ENCODE results near the gene PKD1.

PKD1 gene

GRCh38 chr16:2081201-2082084, 54.3 kb downstream of the PKD1 start:
- TF ChIP-seq, protein P1, sequence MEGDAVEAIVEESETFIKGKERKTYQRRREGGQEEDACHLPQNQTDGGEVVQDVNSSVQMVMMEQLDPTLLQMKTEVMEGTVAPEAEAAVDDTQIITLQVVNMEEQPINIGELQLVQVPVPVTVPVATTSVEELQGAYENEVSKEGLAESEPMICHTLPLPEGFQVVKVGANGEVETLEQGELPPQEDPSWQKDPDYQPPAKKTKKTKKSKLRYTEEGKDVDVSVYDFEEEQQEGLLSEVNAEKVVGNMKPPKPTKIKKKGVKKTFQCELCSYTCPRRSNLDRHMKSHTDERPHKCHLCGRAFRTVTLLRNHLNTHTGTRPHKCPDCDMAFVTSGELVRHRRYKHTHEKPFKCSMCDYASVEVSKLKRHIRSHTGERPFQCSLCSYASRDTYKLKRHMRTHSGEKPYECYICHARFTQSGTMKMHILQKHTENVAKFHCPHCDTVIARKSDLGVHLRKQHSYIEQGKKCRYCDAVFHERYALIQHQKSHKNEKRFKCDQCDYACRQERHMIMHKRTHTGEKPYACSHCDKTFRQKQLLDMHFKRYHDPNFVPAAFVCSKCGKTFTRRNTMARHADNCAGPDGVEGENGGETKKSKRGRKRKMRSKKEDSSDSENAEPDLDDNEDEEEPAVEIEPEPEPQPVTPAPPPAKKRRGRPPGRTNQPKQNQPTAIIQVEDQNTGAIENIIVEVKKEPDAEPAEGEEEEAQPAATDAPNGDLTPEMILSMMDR (IDR thresholded peaks at IDR 0.05; ENCODE audit: low read depth, low read length) = no peak
- peak; percentile 22 to 26 for DNase-seq (ENCODE audit: low read depth in 2 of 2)
- H3K4me3 ChIP-seq (replicated peaks in 1 of 2; ENCODE audit: low read depth in 2 of 2, low read length in 2 of 2) = no peak overlapping the region

DNA sequence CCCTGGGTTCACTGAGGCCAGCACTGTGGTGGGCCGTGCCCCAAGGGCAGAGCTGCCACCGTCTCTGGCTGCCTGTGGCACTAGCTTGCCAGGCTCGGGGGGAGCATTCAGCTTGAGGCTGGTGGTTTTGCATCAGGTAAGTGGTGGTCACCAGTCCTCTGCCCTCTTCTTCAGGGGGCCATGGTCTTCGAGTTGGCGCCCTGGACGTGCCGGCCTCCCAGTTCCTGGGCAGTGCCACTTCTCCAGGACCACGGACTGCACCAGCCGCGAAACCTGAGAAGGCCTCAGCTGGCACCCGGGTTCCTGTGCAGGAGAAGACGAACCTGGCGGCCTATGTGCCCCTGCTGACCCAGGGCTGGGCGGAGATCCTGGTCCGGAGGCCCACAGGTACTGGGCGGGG, 55.7 kb downstream of the PKD1 start:
- H3K4me3 ChIP-seq (replicated peaks in 1 of 2; ENCODE audit: low read depth in 2 of 2, low read length in 2 of 2) = no peak overlapping the region
- TF ChIP-seq, protein P1 (IDR thresholded peaks at IDR 0.05; ENCODE audit: low read depth, low read length) = no peak
- DNase-seq (ENCODE audit: low read depth in 2 of 2) = no peak

DNA sequence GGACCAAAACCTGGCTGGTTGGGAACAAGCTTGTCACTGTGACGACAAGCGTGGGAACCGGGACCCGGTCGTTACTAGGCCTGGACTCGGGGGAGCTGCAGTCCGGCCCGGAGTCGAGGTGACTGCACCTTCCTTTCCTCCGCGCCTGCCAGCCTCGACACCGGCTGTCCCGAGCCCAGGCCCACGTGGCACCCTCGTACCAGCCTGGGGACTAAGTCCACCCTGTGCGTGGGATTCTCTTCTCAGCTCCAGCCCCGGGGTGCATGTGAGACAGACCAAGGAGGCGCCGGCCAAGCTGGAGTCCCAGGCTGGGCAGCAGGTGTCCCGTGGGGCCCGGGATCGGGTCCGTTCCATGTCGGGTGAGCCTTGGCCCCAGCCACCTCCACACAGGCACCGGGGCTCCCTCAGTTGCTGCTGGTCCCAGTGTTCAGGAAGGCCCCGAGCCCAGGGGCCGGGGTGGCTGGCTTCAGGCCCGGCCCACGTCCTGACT, 56.3 kb downstream of the PKD1 start:
- TF ChIP-seq, protein P1 (IDR thresholded peaks at IDR 0.05; ENCODE audit: low read depth, low read length) = no peak
- DNase-seq (ENCODE audit: low read depth in 2 of 2) = no peak
- H3K4me3 ChIP-seq (replicated peaks in 1 of 2; ENCODE audit: low read depth in 2 of 2, low read length in 2 of 2) = no peak overlapping the region

GRCh38 chr16:2078691-2079090, 57.0 kb downstream of the PKD1 start:
- DNase-seq (ENCODE audit: low read depth in 2 of 2) = no peak
- H3K4me3 ChIP-seq (replicated peaks in 1 of 2; ENCODE audit: low read depth in 2 of 2, low read length in 2 of 2) = no peak overlapping the region
- TF ChIP-seq, protein P1 (IDR thresholded peaks at IDR 0.05; ENCODE audit: low read depth, low read length) = no peak

- no peak overlapping the region for H3K4me3 ChIP-seq (replicated peaks in 1 of 2; ENCODE audit: low read depth in 2 of 2, low read length in 2 of 2)
- no peak for DNase-seq (ENCODE audit: low read depth in 2 of 2)
- TF ChIP-seq, protein P1 (IDR thresholded peaks at IDR 0.05; ENCODE audit: low read depth, low read length) = no peak
These were observed 57.6 kb downstream of the PKD1 start for GRCh38 chr16:2078096-2078495.

DNA sequence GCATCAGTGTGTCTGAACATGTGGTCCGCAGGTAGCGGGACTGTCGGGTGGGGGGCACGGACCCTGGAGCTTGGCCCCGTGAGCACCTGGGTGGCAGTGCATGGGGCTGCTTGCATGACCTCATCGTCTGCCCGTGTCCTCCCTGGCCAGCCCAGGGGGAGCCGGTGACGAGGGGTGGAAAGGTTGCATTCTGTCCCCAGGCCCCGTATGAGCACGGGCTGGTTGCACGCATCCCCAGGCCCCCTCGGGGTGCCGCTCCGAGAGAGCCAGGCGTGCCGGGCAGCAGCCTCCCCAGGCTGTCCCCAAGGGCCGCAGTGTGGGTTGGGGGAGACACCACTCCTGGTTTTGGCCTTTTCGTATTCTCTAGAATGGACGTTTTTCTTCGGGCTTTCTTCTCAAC, 58.0 kb downstream of the PKD1 start:
- no peak for DNase-seq (ENCODE audit: low read depth in 2 of 2)
- TF ChIP-seq, protein P1 (IDR thresholded peaks at IDR 0.05; ENCODE audit: low read depth, low read length) = no peak
- no peak overlapping the region for H3K4me3 ChIP-seq (replicated peaks in 1 of 2; ENCODE audit: low read depth in 2 of 2, low read length in 2 of 2)

All from cardiac fibroblast (primary cell).